Measurements from ENCODE around the gene NETO2.
"Not testable (repeated sequence)": the region's sequence is repeated elsewhere in the genome, so short reads cannot be mapped to it uniquely, and the experiment has no call there.

NETO2 gene

DNA sequence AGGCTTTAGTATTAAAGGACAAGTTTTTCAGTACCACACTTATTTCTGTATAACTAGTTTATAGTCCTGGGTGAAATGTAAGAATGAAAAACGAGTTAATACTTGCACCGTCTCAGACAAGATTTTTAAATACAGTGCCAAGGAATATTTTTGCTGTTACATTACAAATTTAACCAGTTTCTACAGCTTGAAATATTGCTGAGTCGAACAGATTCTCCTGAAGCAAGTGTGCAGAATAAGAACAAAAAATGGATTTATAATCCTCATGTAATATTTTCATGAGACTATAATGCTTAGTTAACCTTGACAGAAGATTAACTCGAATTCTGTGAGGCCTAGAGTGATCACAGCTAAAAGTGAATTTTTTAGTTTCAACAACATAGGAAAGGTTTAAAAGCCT lies 3.1 kb downstream of the NETO2 start:
- no peak for ATAC-seq
- TF ChIP-seq GLIS3 (CRISPR knock-in tag; IDR thresholded peaks at IDR 0.05): no peak
- TF ChIP-seq, protein P1, sequence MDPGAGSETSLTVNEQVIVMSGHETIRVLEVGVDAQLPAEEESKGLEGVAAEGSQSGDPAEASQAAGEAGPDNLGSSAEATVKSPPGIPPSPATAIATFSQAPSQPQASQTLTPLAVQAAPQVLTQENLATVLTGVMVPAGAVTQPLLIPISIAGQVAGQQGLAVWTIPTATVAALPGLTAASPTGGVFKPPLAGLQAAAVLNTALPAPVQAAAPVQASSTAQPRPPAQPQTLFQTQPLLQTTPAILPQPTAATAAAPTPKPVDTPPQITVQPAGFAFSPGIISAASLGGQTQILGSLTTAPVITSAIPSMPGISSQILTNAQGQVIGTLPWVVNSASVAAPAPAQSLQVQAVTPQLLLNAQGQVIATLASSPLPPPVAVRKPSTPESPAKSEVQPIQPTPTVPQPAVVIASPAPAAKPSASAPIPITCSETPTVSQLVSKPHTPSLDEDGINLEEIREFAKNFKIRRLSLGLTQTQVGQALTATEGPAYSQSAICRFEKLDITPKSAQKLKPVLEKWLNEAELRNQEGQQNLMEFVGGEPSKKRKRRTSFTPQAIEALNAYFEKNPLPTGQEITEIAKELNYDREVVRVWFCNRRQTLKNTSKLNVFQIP (CRISPR knock-in tag; IDR thresholded peaks at IDR 0.05; ENCODE audit: borderline replicate concordance, low read depth): no peak
- no peak for TF ChIP-seq ZNF8 (CRISPR knock-in tag; IDR thresholded peaks at IDR 0.05)
- TF ChIP-seq, protein P2, sequence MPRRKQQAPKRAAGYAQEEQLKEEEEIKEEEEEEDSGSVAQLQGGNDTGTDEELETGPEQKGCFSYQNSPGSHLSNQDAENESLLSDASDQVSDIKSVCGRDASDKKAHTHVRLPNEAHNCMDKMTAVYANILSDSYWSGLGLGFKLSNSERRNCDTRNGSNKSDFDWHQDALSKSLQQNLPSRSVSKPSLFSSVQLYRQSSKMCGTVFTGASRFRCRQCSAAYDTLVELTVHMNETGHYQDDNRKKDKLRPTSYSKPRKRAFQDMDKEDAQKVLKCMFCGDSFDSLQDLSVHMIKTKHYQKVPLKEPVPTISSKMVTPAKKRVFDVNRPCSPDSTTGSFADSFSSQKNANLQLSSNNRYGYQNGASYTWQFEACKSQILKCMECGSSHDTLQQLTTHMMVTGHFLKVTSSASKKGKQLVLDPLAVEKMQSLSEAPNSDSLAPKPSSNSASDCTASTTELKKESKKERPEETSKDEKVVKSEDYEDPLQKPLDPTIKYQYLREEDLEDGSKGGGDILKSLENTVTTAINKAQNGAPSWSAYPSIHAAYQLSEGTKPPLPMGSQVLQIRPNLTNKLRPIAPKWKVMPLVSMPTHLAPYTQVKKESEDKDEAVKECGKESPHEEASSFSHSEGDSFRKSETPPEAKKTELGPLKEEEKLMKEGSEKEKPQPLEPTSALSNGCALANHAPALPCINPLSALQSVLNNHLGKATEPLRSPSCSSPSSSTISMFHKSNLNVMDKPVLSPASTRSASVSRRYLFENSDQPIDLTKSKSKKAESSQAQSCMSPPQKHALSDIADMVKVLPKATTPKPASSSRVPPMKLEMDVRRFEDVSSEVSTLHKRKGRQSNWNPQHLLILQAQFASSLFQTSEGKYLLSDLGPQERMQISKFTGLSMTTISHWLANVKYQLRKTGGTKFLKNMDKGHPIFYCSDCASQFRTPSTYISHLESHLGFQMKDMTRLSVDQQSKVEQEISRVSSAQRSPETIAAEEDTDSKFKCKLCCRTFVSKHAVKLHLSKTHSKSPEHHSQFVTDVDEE (CRISPR knock-in tag; IDR thresholded peaks at IDR 0.05): no peak

DNA sequence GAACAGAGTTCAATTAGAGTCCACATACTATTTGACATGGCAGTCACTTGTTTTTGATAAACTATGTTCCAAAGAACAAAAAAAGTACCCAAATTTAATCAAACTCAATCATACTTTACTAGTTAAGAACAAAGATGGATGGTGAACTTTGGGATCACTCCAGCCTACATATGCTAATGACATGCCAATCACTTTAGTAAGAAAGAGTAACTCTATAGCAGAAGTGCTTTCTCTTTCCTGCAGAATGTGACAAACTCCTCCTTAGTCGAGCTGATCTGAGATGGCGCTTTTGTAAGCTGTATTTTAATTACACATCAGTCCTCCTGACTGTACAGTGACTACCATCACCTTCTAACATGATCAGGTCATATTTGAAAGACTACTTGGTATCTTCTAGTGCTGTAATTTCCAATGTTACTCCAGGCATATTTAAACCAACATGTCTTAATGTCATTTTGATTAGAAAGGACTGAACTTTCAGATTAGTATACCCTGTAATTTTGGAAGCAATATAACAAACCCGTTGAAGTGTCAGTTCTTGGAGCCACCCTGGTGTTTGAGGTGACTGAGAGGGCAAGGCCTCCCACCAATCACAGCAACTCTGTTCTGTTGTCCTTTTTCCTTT lies 4.1 kb downstream of the NETO2 start:
- TF ChIP-seq ARNTL (CRISPR knock-in tag; IDR thresholded peaks at IDR 0.05; ENCODE audit: borderline replicate concordance, low read depth) (no peak), ZNF565 (CRISPR knock-in tag; conservative IDR thresholded peaks at IDR 0.05; ENCODE audit: low read depth) (no peak), ZFP3 (CRISPR knock-in tag; IDR thresholded peaks at IDR 0.05) (no peak), PPARA (CRISPR knock-in tag; IDR thresholded peaks at IDR 0.05; ENCODE audit: borderline replicate concordance) (no peak), TCF4 (CRISPR knock-in tag; IDR thresholded peaks at IDR 0.05; ENCODE audit: borderline replicate concordance) (no peak), OSR1 (CRISPR knock-in tag; IDR thresholded peaks at IDR 0.05) (no peak), SNAI2 (CRISPR knock-in tag; IDR thresholded peaks at IDR 0.05) (no peak), ZNF8 (CRISPR knock-in tag; IDR thresholded peaks at IDR 0.05) (no peak), ISL1 (CRISPR knock-in tag; IDR thresholded peaks at IDR 0.05) (no peak), TOX (CRISPR knock-in tag; IDR thresholded peaks at IDR 0.05; ENCODE audit: borderline replicate concordance) (no peak), ZFP30 (CRISPR knock-in tag; IDR thresholded peaks at IDR 0.05) (no peak), ZC3H10 (CRISPR knock-in tag; IDR thresholded peaks at IDR 0.05) (no peak), BACH2 (CRISPR knock-in tag; IDR thresholded peaks at IDR 0.05; ENCODE audit: borderline replicate concordance) (no peak), RARB (CRISPR knock-in tag; IDR thresholded peaks at IDR 0.05) (no peak), ESRRG (CRISPR knock-in tag; IDR thresholded peaks at IDR 0.05) (no peak)
- TF ChIP-seq, protein P3, sequence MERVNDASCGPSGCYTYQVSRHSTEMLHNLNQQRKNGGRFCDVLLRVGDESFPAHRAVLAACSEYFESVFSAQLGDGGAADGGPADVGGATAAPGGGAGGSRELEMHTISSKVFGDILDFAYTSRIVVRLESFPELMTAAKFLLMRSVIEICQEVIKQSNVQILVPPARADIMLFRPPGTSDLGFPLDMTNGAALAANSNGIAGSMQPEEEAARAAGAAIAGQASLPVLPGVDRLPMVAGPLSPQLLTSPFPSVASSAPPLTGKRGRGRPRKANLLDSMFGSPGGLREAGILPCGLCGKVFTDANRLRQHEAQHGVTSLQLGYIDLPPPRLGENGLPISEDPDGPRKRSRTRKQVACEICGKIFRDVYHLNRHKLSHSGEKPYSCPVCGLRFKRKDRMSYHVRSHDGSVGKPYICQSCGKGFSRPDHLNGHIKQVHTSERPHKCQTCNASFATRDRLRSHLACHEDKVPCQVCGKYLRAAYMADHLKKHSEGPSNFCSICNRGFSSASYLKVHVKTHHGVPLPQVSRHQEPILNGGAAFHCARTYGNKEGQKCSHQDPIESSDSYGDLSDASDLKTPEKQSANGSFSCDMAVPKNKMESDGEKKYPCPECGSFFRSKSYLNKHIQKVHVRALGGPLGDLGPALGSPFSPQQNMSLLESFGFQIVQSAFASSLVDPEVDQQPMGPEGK (CRISPR knock-in tag; IDR thresholded peaks at IDR 0.05; ENCODE audit: borderline replicate concordance): no peak
- TF ChIP-seq, protein P1 (CRISPR knock-in tag; IDR thresholded peaks at IDR 0.05; ENCODE audit: borderline replicate concordance, low read depth): no peak
- TF ChIP-seq, protein P4, sequence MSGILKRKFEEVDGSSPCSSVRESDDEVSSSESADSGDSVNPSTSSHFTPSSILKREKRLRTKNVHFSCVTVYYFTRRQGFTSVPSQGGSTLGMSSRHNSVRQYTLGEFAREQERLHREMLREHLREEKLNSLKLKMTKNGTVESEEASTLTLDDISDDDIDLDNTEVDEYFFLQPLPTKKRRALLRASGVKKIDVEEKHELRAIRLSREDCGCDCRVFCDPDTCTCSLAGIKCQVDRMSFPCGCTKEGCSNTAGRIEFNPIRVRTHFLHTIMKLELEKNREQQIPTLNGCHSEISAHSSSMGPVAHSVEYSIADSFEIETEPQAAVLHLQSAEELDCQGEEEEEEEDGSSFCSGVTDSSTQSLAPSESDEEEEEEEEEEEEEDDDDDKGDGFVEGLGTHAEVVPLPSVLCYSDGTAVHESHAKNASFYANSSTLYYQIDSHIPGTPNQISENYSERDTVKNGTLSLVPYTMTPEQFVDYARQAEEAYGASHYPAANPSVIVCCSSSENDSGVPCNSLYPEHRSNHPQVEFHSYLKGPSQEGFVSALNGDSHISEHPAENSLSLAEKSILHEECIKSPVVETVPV (CRISPR knock-in tag; IDR thresholded peaks at IDR 0.05): no peak
- no peak for ATAC-seq

DNA sequence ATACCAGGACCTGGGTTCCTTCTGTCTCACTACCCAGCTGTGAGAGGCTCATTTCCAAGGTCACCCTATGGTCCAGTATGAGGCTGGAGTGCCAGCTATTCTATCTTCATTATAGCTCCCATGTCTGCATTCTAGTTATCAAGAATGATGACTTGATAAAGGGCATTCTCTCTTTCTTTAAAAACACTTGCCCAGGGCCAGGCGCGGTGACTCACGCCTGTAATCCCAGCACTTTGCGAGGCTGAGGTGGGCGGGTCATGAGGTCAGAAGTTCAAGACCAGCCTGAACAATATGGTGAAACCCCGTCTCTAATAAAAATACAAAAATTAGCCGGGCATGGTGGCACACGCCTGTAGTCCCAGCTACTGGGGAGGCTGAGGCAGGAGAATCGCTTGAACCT lies 5.8 kb downstream of the NETO2 start:
- TF ChIP-seq ISL1 (CRISPR knock-in tag; IDR thresholded peaks at IDR 0.05): peak; percentile 51; the same call in 1 of the 2 replicates
- not testable (repeated sequence) for ATAC-seq
